Measurements from ENCODE around the gene ALDH1L1.

The ALDH1L1 gene

DNA sequence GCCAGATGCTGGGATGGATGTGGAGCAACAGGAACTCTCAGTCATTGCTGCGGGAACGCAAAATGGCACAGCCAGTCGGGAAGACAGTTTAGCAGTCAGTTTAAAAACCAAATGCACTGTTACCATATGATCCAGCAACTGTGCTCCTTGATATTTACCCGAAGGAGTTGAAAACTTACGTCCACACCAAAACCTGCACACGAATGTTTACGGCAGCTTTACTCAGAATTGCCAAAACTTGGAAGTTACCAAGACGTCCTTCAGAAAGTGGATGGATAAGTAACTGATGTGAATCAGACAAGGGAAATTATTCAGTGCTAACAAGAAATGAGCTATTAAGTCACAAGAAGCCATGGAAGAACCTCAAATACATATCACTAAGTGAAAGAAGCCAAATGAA lies 60.4 kb downstream of the ALDH1L1 start:
- DNase-seq (ENCODE audit: low read depth), result no peak

- no peak for DNase-seq (ENCODE audit: low read depth)
These were observed 61.2 kb downstream of the ALDH1L1 start for GRCh38 chr3:126119008-126119675.

DNA sequence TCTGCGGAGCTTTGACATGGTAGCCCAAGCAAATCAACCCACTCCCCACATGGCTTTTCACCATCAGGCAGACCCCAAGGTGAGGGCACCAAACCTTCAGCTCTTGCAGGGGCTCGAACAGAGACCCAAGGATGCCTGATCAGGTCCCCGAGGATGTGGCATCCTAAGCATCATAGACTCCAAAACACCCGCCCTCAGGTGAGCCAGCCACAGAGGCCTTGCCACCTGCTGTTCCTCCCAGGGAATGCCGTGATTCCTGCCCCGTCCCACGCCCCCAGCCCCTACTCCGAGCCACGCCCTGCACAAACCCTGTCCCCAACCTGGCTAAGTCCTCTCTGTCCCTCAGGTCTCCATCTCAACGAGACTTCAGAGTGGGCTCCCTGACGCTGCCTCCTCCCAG lies 61.8 kb downstream of the ALDH1L1 start:
- no peak for DNase-seq (ENCODE audit: low read depth)

- no peak for DNase-seq (ENCODE audit: low read depth)
These were observed 62.6 kb downstream of the ALDH1L1 start for GRCh38 chr3:126117786-126118185.

- DNase-seq (ENCODE audit: low read depth), result no peak
These were observed 63.2 kb downstream of the ALDH1L1 start for GRCh38 chr3:126117212-126117611.

DNA sequence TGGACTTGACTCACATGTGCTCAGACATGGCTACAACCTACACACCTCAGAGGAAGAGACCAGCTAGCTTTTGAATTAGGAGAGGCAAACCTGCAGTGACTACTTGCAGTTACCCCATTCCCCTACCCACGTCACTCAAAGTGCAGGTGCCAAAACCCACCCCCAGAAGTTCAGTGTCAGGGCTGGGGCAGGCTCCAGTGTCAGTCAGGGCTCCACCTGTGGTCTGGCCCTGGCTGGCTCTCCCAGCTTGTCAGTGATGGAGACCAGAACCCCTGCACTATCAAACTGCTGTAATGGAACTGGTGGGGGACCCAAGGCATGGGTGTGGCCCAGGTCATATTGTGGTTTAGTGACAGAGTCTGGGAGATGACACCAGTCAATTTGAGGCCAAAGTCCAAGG lies 63.9 kb downstream of the ALDH1L1 start:
- DNase-seq (ENCODE audit: low read depth), result no peak

DNA sequence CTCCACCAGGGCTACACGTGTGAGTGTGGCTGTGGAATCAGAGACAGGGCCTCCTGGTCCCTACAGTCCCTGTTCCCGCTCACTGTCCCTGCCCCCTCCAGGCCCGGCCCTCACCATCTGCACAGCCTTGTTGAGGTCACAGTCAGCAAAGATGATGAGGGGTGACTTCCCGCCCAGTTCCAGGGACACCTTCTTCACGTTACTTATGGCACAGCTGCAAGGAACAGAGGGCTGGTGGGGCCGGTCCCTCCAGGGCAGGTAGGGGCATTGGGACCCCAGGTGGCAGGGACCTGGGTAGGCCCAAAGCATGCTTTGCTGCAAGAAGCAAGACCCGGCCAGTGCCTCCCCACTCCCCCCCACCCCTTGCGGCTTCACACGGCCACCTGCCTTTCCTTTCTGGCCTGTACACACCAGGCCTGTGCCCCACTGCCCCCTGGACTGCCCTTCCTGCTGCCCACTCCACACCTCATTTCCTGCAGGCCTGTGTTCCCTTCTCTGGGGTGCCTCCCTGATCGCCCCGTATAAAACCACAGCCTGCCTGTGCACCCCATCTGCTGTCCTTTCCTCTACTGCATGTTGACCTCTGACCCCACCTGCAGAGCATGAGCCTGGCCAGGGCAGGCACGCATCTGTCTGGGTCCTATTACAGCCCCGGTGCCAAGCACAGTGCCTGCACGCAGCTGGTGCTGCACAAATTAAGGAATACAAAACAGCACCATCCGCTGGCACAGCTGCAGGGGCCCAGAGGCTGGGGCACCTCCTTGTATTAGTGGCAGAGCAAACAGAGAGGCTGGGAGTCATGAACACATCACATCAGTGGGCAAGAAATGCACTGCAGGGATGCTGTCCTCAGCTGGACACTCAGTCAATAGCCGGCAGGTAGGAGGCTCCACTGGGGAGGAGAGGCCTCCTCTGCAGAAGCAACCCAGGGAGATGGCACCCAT lies 65.7 kb downstream of the ALDH1L1 start:
- DNase-seq (ENCODE audit: low read depth), result no peak

DNA sequence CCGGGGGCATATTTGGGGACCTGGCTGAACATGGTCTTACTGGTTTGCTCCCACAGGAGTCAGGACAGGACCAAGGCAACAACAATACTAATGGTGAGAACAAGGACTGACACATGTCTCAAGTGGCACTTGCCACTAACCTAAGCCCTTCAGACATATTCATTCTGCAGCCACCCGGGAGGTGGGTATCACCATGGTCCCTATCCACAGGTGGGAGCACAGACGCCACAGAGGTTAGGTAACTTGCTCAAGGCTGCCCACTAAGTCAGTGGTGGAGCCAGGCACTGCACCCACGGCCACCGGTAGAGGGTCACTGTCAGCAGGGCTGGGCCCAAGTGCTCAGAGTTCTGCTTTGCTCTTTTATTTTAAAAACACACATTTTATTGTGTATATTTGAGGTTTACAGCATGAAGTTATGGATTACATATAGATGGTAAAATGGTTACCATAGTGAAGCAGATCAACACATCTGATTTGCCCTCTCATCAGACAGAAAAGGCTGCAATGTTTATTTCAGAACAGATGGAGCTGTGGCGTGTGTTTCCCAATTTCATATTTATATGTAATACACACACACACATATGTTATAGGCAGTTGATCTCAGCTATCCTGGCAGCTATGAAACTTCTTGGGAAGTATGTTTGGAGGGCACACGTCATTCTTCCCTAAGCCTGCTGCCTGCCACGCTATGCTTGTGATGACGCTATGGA lies 66.5 kb downstream of the ALDH1L1 start:
- DNase-seq (ENCODE audit: low read depth), result no peak

- no peak for DNase-seq (ENCODE audit: low read depth)
These were observed 67.2 kb downstream of the ALDH1L1 start for GRCh38 chr3:126113238-126113555.

GRCh38 chr3:126112531-126113237 lies 67.7 kb downstream of the ALDH1L1 start:
- no peak for DNase-seq (ENCODE audit: low read depth)

DNA sequence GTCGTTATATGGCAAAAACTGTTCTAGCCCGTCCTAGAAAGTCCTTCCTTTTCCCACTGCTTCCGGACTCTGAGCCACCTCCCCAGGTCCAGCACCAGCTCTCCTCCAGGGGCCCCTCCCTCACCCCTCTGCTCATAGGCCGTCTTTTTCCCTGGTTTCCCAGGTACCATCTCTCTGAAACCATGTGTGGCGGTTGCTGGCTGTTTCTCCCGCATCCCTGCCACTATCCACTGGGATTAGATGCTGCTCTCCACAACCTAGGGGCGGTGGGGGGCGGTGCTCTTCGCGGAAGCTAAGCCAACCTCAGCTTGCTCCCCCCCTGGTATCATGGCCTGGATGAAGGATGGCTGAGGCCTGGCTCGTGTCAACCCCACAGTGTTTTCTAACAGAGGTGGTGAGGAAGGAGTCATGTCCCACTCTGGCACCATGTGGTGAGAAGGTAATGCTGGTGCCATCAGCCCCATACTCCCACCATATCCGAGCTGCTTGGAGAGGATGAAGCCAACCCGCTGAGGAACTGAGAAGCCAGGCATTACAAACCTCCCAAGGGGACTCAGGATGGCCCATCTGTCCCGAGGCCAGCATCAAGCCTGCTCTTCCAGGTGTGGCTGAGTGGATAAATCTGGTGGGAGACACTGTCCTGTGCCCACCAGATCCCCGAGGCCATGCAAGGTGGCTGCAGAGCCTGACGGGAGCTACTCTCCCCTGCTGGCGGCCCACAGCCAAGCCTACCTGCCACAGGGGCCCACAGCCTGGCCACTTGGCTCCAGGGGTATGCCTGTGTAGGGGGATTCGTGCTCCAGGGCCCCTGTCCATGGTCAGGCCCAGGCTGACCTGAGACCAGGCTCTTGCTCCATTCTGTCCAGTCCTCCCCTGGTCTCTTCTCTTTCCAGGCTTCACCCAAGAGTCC lies 68.6 kb downstream of the ALDH1L1 start:
- DNase-seq (ENCODE audit: low read depth), result no peak

- DNase-seq (ENCODE audit: low read depth), result no peak
These were observed 69.2 kb downstream of the ALDH1L1 start for GRCh38 chr3:126111126-126111551.

DNA sequence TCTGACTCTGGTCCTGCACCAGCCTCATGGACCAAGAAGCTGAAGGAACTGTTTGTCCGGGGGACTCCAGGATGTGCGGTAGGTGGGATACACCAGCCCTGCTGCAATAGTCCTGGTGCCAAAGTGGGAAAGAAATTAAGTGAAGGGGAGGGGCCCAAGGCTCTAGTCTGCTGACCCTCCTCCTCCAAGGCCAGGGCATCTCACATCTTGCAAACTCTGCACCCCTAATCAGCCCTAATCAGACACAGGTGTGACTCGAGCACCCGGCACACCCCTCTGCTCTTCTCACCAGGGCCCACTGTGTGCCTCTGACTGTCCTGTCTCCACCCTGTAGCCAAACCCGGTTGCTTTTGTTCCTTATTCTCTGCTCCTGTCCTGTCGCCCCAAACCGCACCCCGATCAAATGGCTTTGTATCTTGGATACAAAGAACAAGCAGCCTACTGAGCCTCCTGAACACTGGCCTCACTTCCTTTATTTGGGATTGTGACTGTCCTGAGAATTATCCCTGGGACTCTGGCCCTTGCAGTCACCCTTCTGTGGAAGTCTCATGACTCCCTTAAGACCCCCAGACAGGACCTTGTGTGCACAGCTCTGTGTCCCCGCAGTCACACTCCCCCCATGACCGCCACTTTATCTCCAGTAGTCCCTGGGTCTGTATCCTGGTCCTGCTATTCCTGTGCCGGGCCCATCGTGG lies 69.8 kb downstream of the ALDH1L1 start:
- DNase-seq (ENCODE audit: low read depth), result no peak

DNA sequence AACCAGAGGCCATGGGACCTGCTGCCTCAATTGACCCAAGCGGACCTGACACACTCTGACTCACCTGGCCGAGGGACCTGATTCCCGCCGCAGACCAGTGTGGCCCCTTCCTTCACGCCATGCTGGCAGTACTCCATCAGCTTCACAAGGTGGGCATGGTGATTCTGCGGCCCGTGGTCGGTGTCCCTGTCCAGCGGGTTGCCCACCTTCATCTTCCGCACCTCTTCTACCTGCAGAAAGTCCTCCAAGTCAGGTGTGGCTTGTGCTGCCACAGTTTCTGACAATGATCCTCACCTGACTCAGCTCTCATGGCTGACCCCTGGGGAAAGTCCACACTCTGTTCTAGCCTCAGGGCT lies 70.5 kb downstream of the ALDH1L1 start:
- DNase-seq (ENCODE audit: low read depth), result no peak

DNA sequence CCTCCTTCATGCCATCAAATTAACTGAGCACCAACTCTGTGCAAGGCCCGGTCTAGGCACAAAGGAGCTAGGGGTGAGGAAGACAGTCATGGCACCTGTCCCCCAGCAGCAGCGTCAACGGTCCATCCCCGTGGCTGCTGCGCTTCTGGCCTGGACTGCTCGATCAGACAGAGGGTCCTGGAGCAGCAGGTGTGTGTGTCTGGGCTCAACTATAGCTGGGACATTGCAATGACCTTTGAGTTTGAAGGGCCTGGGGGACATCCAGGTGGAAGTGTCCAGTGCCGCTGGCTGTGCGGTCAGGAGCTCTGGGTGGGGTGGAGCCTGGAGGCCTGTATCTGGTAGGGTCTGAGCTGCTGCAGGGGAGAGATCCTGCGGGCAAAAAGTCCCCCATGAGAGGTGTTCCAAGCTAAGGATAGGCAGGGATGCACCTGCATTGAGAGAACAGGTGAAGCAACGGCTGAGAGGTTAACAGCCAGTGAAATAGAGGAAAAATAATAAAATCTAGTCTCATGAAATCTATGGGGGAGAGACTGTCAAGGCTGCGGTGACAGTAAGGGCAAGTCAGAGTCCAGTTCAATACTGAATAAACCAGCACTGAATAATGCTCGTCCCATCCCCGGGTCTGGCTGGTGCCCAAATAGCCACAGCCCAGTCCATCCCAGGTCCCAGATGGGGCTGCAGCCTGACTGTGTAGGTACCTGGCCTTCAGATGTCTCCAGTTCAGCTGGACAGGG lies 71.1 kb downstream of the ALDH1L1 start:
- DNase-seq (ENCODE audit: low read depth), result no peak

GRCh38 chr3:126108676-126109050 lies 71.7 kb downstream of the ALDH1L1 start:
- no peak for DNase-seq (ENCODE audit: low read depth)

- DNase-seq (ENCODE audit: low read depth), result no peak
These were observed 72.3 kb downstream of the ALDH1L1 start for GRCh38 chr3:126107957-126108675.

DNA sequence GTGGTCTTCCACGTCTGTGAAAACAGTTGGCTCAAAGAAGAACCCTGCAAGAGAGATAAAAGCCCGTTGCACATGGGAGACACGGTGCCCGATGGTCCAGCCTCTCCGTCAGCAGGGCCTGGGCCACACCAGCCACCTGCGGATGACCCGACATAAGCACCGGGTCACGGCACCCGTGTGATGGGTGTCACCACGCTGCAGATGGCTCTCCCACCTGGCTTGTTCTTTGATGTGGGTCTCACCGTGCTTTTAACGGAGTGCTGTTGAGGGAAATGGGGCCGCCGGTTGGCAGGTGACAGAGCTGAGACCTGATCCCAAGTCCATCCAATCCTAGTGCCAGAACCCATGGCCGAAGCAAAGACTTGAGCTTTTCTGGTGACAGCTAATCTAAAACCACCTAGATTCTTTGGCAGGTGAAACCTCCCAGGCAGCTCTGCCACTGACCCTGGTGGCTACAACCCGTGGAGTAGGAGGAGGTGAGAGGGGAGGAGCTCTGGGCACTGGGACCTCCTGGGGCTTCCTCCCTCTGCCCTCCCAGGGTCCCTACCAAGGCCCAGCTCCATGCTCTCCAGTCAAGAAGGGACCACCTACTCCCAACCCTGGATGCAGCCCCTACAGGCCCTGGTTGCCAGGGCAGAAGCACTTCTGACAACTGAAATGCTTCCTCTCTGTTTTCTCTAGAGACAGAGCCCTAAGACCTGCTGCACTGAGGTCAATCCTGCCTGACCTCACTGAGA lies 73.0 kb downstream of the ALDH1L1 start:
- no peak for DNase-seq (ENCODE audit: low read depth)

All from stimulated activated CD8-positive, alpha-beta memory T cell treated with anti-CD3 and anti-CD28 coated beads, Interleukin-15, amount 100 ng/mL, for 24 hours (primary cell).